DND-41 (cell line): Measurements from ENCODE around the gene PKD1L1.

Source experiments
- CTCF ChIP-seq: IDR thresholded peaks from 2 replicates; pipeline ENCODE4 v1.5.1; 2012; ENCODE audit warnings: borderline replicate concordance, low read length, moderate library complexity, mild to moderate bottlenecking; ENCODE audit not compliant: poor library complexity, severe bottlenecking; ENCODE audit errors: extremely low read depth
- EZH2 ChIP-seq: IDR thresholded peaks from 3 replicates; pipeline ENCODE4 v1.6.1; 2012; ENCODE audit warnings: borderline replicate concordance, low read depth, mild to moderate bottlenecking, moderate library complexity, low read length, inconsistent platforms; ENCODE audit not compliant: severe bottlenecking

GRCh38 chr7:47799524-47799923 is 148.7 kb downstream of the PKD1L1 start:
- TF ChIP-seq EZH2 (no peak), CTCF (no peak)
